Hepatocyte (in vitro differentiated cells): ENCODE data around the gene NSA2. TPM values are rescaled to one million over a fixed set of nuclear protein-coding genes. Genes with fewer than 3 reads are reported as not detected.

Experiments used
- polyA plus RNA-seq: library from polyadenylated mRNA; unstranded; fragments of >200 nt; fragmentation: Nextera tagmentation; extraction: Ambion mirVana; gene quantifications from 2 replicates; pipeline ENCODE4 v1.2.1, GENCODE V29; 2016
- small RNA-seq: library from RNA; depleted of rRNA; stranded (forward); fragments of <200 nt; gene quantifications from one replicate; pipeline ENCODE3, GENCODE V24; 2014
- total RNA-seq: library from RNA; depleted of rRNA; stranded (reverse); fragments of >200 nt; gene quantifications from 2 replicates; pipeline ENCODE4 v1.2.3, GENCODE V29; 2014

NSA2 gene
- total and polyA plus RNA-seq, 2 experiments from 2014 or later: 50.7 to 107 TPM

Small RNAs within 50 kb of the gene (small RNA-seq; reads per million reads assigned to genes)
- gene RNU6-658P: not detected

Other genes with a start within 250 kb of the NSA2 start
- gene ENC1, start 126.5 kb upstream of the NSA2 start, total RNA-seq: 150 and 151 TPM in 2 replicates
- 35.9 and 58.8 TPM in 2 replicates for gene ENC1, start 126.5 kb upstream of the NSA2 start, polyA plus RNA-seq
- gene HEXB, start 82.0 kb upstream of the NSA2 start, total RNA-seq: 216 and 224 TPM in 2 replicates
- gene HEXB, start 82.0 kb upstream of the NSA2 start, polyA plus RNA-seq: 191 and 226 TPM in 2 replicates
- 44.8 and 46.2 TPM in 2 replicates for gene GFM2, start 132 bp upstream of the NSA2 start, total RNA-seq
- gene GFM2, start 132 bp upstream of the NSA2 start, polyA plus RNA-seq: 15.8 and 24.2 TPM in 2 replicates
- 13.7 and 16.2 TPM in 2 replicates for gene FAM169A, start 99.1 kb downstream of the NSA2 start, total RNA-seq
- gene FAM169A, start 99.1 kb downstream of the NSA2 start, polyA plus RNA-seq: 3.1 and 3.3 TPM in 2 replicates